CD14-positive monocyte (primary cell): ENCODE results near the gene RGL1. TPM values are rescaled to one million over a fixed set of nuclear protein-coding genes. Genes with fewer than 3 reads are reported as not detected.

Experiments
- DNase-seq, 3 donors: peaks; one replicate each; pipeline ENCODE4 v3.0.0-alpha.2; 2011 to 2022
- H2AFZ ChIP-seq: 2 replicates; pipeline ENCODE4 v1.6.0; 2012; ENCODE audit warnings: mild to moderate bottlenecking, low read depth, low read length, inconsistent platforms; ENCODE audit not compliant: insufficient read depth, poor library complexity, severe bottlenecking
- H3K27ac ChIP-seq, 2 donors: 1 replicate in 1 of 2; 2 replicates in 1 of 2; pipeline ENCODE4 v1.5.1; 2012 to 2013; ENCODE audit warnings: low read length in 2 of 2, control low read depth in 1 of 2, inconsistent platforms in 1 of 2, low read depth in 1 of 2, mild to moderate bottlenecking in 1 of 2
- H3K27me3 ChIP-seq, 2 donors: one replicate each; pipeline versions ENCODE4 v1.6.0 to v1.6.1; 2011 to 2013; ENCODE audit warnings: low read length in 2 of 2; ENCODE audit not compliant: control insufficient read depth in 2 of 2, insufficient read depth in 2 of 2
- H3K36me3 ChIP-seq, 2 donors: replicated peaks in 1 of 2; 1 replicate in 1 of 2; 2 replicates in 1 of 2; pipeline versions ENCODE4 v1.5.1 to v1.6.1; 2012 to 2013; ENCODE audit warnings: low read length in 2 of 2, control low read depth in 1 of 2, inconsistent platforms in 1 of 2, mild to moderate bottlenecking in 1 of 2; ENCODE audit not compliant: insufficient read depth in 2 of 2, control insufficient read depth in 1 of 2
- H3K4me1 ChIP-seq, 2 donors: 1 replicate in 1 of 2; 2 replicates in 1 of 2; pipeline versions ENCODE4 v1.5.1 to v1.6.1; 2012 to 2013; ENCODE audit warnings: low read length in 2 of 2, control low read depth in 1 of 2, inconsistent platforms in 1 of 2, mild to moderate bottlenecking in 1 of 2, moderate library complexity in 1 of 2; ENCODE audit not compliant: insufficient read depth in 2 of 2, control insufficient read depth in 1 of 2
- H3K4me2 ChIP-seq: replicated peaks from 2 replicates; pipeline ENCODE3; 2012; ENCODE audit warnings: low read length, moderate library complexity, mild to moderate bottlenecking; ENCODE audit not compliant: poor library complexity, severe bottlenecking; ENCODE audit errors: extremely low read depth
- H3K4me3 ChIP-seq, 3 experiments: fragments of 200-600 bp in 1 of 3; sonication (generic) in 1 of 3; replicated peaks in 1 of 3; 1 replicate in 2 of 3; 2 replicates in 1 of 3; pipeline ENCODE4 v1.5.1; 2011 to 2013; ENCODE audit warnings: low read length in 3 of 3, mild to moderate bottlenecking in 3 of 3, control low read depth in 2 of 3, low read depth in 2 of 3, inconsistent platforms in 1 of 3, moderate library complexity in 1 of 3
- H3K79me2 ChIP-seq: 2 replicates; pipeline ENCODE4 v1.6.0; 2012; ENCODE audit warnings: mild to moderate bottlenecking, control low read depth, inconsistent platforms, low read length, moderate library complexity; ENCODE audit not compliant: insufficient read depth
- H3K9ac ChIP-seq: 2 replicates; pipeline ENCODE4 v1.6.0; 2017; ENCODE audit warnings: low read length, mild to moderate bottlenecking; ENCODE audit not compliant: insufficient read depth, poor library complexity, severe bottlenecking
- H3K9me3 ChIP-seq, 2 donors: replicated peaks in 1 of 2; 1 replicate in 1 of 2; 2 replicates in 1 of 2; pipeline versions ENCODE4 v1.5.1 to v1.6.1; 2012 to 2013; ENCODE audit warnings: low read length in 2 of 2, control low read depth in 1 of 2; ENCODE audit not compliant: control insufficient read depth in 1 of 2, insufficient read depth in 1 of 2
- H4K20me1 ChIP-seq: 2 replicates; pipeline ENCODE4 v1.6.0; 2012; ENCODE audit warnings: mild to moderate bottlenecking, low read length, control low read depth, moderate library complexity; ENCODE audit not compliant: insufficient read depth
- H3K27ac Mint-ChIP-seq, 7 donors: one replicate each; pipeline ENCODE4 v1.8.0; 2020; ENCODE audit warnings: mild to moderate bottlenecking in 7 of 7, mixed read lengths in 7 of 7, moderate library complexity in 6 of 7, inconsistent platforms in 2 of 7
- H3K27me3 Mint-ChIP-seq, 3 donors: one replicate each; pipeline ENCODE4 v1.8.0; 2021 to 2022; ENCODE audit warnings: low read depth in 3 of 3, mild to moderate bottlenecking in 3 of 3, mixed read lengths in 3 of 3, moderate library complexity in 3 of 3, inconsistent platforms in 1 of 3
- H3K36me3 Mint-ChIP-seq, 2 donors: one replicate each; pipeline ENCODE4 v1.8.0; 2020; ENCODE audit warnings: mixed read lengths in 2 of 2, inconsistent platforms in 1 of 2, mild to moderate bottlenecking in 1 of 2
- H3K4me1 Mint-ChIP-seq: one replicate; pipeline ENCODE4 v1.8.0; 2020; ENCODE audit warnings: mild to moderate bottlenecking, mixed read lengths
- H3K4me3 Mint-ChIP-seq, 2 donors: one replicate each; pipeline ENCODE4 v1.8.0; 2020; ENCODE audit warnings: mild to moderate bottlenecking in 2 of 2, mixed read lengths in 2 of 2, moderate library complexity in 1 of 2
- H3K9me3 Mint-ChIP-seq, 7 donors: one replicate each; pipeline ENCODE4 v1.8.0; 2020 to 2022; ENCODE audit warnings: mixed read lengths in 7 of 7, mild to moderate bottlenecking in 6 of 7, moderate library complexity in 6 of 7, inconsistent platforms in 2 of 7
- CTCF ChIP-seq: fragments of 200-600 bp; IDR thresholded peaks from one replicate; pipeline ENCODE4 v1.8.0; 2022; ENCODE audit warnings: antibody characterized with exemption, mild to moderate bottlenecking
- WGBS: methylation state at CpG from one replicate; pipeline ENCODE4 v1.1.5; 2013; ENCODE audit warnings: missing lambda C conversion rate; ENCODE audit not compliant: insufficient coverage; 5-methylcytosine and 5-hydroxymethylcytosine counted together
- intact Hi-C, 2 donors: fragments of 100-400 bp; cut with micrococcal nuclease; formaldehyde crosslinking; loops; one replicate each; pipeline versions ENCODE4 v1.15.0 to v1.15.1; 2023
- polyA plus RNA-seq, 3 donors: library from polyadenylated mRNA; depleted of rRNA in 1 of 3; unstranded in 2 of 3; stranded (reverse) in 1 of 3; fragments of 300-500 nt in 2 of 3; fragments of >200 nt in 1 of 3; fragmentation: Illumina TruSeq in 2 of 3; gene quantifications; 1 replicate in 2 of 3; 2 replicates in 1 of 3; pipeline ENCODE4 v1.2.3, GENCODE V29; 2012 to 2021

Gene RGL1
- polyA plus RNA-seq, 3 donors: 1.2 to 3.3 (median 2.0) TPM

- no peak for DNase-seq
- Mint-ChIP-seq H3K9me3 (no peaks in the 10 kb centered on the region), H3K27ac (no peak overlapping the region), H3K4me1 (peaks cover 39% of the 10 kb centered on the region), H3K27me3 (peaks cover 2 to 15% (median 5%) of the 10 kb centered on the region in 3 donors), H3K4me3 (no peak overlapping the region), H3K36me3 (peaks cover 4 to 7% of the 10 kb centered on the region in 2 donors)
- Histone ChIP-seq H3K27me3 (peaks cover 8% of the 10 kb centered on the region in 2 donors), H3K79me2 (no peaks in the 10 kb centered on the region), H4K20me1 (no peaks in the 10 kb centered on the region), H3K4me3 (no peak overlapping the region), H3K27ac (no peak overlapping the region), H2AFZ (no peak overlapping the region), H3K36me3 (no peaks in the 10 kb centered on the region), H3K9me3 (no peaks in the 10 kb centered on the region), H3K4me2 (no peak overlapping the region), H3K4me1 (peaks cover 38 to 43% of the 10 kb centered on the region in 2 donors), H3K9ac (no peak overlapping the region)
- no peak for TF ChIP-seq CTCF
- no CpG with 5 or more reads among the region's 4 CpGs for WGBS
- intact Hi-C loops: no loop called here
These were observed 6.0 kb downstream of the RGL1 start for GRCh38 chr1:183810756-183811544.

GRCh38 chr1:183812128-183812527 is 7.2 kb downstream of the RGL1 start:
- intact Hi-C loops: no loop called here
- no peak overlapping the region for H3K27ac Mint-ChIP-seq

More at GRCh38 chr1:183812128-183812527, 7.2 kb downstream of the RGL1 start:
- Mint-ChIP-seq H3K4me3 (no peak overlapping the region), H3K27me3 (peaks cover 1 to 3% (median 2%) of the 10 kb centered on the region in 3 donors), H3K36me3 (peaks cover 2 to 7% of the 10 kb centered on the region in 2 donors), H3K4me1 (peaks cover 35% of the 10 kb centered on the region), H3K9me3 (no peaks in the 10 kb centered on the region)
- WGBS: 90% methylated on average over 2 of the region's 2 CpGs
- Histone ChIP-seq H3K27ac (no peak overlapping the region), H3K4me3 (no peak overlapping the region), H2AFZ (no peak overlapping the region), H3K4me1 (peaks cover 34 to 38% of the 10 kb centered on the region in 2 donors), H3K9me3 (no peaks in the 10 kb centered on the region), H3K27me3 (no peaks in the 10 kb centered on the region), H3K79me2 (no peaks in the 10 kb centered on the region), H3K4me2 (no peak overlapping the region), H4K20me1 (no peaks in the 10 kb centered on the region), H3K9ac (no peak overlapping the region), H3K36me3 (no peaks in the 10 kb centered on the region)
- no peak for DNase-seq
- no peak for TF ChIP-seq CTCF
